ENCODE measurements around the gene WIF1.

Gene WIF1

DNA sequence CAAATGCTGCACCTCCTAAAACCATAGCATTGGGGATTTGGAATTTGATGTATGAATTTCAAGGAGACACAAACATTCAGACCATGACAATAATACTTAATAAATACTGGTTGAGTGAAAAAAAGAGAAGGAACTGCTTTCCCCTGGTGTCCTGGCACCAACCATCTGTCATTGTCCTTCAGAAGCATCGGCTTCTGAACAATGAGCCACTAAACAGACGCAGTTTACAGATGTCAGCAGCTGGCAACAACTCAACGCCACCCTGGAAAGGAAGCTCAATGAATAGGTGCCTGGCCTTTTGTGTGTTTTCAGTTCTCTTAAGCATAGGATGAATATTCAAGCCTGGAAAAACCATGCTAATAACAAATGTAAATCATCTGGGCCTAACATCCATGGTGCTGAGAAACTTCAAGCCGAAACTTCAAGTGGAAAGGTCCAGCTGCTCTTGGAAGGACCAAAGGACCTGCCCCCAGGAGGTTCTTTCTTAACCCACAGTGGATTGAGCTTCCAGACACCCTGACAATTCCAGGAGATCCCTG is 101.3 kb downstream of the WIF1 start:
- no peak for DNase-seq

DNA sequence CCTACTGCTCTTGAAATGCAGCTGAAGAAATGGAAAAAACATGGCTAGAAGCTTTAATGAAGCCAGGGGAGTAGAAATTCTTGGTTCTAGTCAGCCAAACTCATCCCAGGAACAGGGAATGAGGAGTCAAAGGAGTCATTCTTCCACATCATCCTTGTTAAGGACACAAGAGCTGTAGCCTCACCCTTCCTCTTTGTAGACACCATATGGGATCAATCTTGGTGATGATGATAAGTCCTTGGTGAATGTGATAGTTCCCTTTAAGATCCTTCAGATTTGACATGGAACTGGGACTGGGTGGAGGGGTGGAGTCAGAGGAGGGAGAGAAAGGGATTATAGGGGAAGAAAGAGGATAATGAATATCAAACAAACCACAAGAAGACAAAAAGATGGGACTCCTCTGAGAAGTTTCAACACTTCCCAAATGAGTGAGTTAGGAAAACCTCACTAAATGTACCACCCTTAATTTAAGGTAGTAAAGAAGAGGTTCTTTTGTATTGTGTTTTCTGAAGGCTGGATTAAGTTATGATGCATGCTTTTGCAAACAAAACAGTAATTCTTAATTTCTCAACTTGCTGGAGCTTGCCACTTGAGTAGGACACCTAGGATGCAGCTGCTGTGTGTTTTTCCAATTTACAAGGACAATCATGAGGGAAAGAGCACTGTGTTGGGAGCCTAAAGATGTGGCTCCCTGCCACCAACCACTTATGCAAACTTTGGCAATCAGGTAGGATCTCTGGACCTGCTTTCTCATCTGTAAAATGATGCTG is 104.0 kb downstream of the WIF1 start:
- no peak for DNase-seq

DNA sequence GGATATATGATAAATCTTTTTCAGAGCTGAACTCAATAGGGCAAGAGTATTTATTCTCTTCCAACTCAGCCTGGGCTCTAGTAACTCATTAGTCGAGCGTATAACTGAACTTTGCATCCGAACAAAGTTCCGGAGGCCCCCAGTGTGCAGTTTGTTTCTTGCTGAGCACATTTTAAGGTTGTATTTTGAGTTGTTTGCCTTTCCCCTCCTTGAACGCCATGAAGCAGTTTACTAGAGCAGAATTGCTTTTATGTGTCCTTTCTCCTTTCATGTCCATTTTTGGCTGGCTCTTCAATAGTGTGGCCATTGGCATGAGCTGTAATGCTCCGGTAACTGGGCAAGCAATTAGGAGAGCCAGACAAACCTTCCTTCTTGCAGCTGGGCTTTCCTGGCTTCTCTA is 105.3 kb downstream of the WIF1 start:
- no peak for DNase-seq

DNA sequence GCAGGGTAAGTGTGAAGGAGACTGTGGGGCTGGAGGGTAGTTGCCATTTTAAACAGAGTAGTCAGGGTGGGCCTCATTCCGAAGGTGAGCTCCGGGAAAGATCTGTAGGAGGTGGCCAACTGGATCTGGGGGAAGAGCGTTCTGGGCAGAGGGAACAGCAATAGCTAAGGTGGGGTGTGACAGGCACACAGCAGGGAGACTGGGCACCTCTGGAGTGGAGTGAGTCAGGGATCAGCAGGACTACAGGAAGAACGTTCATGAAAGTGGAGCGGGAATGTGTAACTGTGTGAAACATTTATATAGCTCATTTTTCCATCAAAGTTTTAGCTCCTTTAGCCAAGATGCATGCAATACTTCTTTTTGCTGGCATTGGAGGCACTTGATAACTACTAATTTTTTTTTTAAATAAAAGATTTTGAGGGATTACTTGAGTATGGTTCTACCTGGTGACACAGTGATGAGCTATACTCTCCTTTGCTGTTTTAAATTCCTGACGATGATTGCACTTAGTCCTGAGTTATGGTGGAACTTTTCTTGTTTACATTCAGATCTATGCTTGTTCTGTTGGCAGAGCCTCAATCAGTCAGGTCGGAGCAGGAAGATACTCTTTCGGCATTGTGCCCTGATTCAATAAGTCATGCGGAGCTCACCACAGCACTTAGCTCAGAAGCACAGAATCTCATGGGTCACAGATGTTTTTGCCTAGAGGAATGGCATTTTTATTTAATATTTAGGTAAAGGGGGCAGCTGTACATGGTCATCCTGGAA is 106.4 kb downstream of the WIF1 start:
- DNase-seq, result no peak

DNA sequence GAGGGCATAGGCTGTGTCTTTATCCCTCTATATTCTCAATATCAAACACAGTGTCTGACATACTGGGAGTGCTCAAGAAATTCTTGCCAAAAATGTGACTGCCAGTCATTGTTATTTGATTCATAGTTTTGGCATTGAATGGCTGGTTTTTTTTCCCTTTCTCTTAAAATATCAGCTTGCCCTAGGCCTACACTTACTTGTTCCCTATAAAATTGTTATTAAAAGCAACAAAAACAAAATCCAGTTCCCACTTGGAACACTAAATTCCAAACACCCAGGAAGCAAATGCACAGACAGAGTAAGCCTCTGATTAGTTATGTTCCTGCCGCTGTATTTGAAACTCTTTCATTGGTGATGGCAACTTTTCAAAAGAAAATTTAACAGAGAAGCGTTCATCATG is 110.7 kb downstream of the WIF1 start:
- DNase-seq, result no peak

DNA sequence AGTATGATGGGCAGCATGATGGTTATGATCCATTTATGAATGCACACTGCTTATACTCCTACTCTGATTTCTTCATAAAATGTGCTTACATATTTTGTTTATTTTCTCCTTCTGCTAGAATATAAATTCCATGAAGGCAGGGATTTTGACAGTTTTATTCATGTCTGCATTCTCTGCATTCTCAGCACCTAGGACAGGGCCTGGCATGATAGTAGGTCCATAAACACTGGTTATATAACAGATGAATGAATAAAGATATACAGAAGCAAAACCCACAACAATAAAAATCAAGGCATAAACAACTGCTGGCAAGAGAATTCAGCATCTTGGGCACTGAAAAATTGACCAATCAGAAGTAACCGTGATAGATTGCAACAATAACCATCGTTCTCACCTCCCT is 115.4 kb downstream of the WIF1 start:
- DNase-seq, result no peak

DNA sequence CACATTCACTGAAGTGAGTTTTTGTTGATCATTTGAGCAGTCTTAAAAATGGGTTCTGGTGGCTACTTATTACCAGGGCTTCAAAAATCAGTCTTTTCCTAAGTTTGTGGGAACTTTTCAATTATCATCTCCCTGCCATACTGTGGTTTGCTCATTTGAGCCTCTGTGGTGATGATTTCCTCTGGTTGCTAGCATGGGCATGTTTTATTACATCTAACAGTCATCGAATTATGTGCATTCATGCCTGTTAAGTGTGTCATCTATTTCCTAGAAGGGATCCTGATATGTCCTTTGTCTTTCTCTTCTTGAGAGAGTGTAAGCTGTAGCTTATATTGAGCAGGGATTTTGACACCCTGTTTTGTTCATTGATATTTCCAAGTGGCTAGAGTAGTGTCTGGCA is 116.8 kb downstream of the WIF1 start:
- no peak for DNase-seq

Measured in CD4-positive, alpha-beta T cell treated with Interleukin-17A for 1 hour (primary cell).